ENCODE measurements around the gene NUP98.

GRCh38 chr11:3832816-3833215 is 35.5 kb upstream of the NUP98 start:
- TF ChIP-seq EP300 (IDR thresholded peaks at IDR 0.05; ENCODE audit: borderline replicate concordance in 1 of 2, low read depth in 1 of 2, low read length in 1 of 2) = no peak
- no peak for TF ChIP-seq CTCF (IDR thresholded peaks at IDR 0.05)
- TF ChIP-seq NRF1 (IDR thresholded peaks at IDR 0.05; ENCODE audit: low read depth, low read length) = no peak
- TF ChIP-seq, protein P1, sequence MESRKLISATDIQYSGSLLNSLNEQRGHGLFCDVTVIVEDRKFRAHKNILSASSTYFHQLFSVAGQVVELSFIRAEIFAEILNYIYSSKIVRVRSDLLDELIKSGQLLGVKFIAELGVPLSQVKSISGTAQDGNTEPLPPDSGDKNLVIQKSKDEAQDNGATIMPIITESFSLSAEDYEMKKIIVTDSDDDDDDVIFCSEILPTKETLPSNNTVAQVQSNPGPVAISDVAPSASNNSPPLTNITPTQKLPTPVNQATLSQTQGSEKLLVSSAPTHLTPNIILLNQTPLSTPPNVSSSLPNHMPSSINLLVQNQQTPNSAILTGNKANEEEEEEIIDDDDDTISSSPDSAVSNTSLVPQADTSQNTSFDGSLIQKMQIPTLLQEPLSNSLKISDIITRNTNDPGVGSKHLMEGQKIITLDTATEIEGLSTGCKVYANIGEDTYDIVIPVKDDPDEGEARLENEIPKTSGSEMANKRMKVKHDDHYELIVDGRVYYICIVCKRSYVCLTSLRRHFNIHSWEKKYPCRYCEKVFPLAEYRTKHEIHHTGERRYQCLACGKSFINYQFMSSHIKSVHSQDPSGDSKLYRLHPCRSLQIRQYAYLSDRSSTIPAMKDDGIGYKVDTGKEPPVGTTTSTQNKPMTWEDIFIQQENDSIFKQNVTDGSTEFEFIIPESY (IDR thresholded peaks at IDR 0.05; ENCODE audit: borderline replicate concordance, low read depth) = no peak
- no peak for TF ChIP-seq EZH2phosphoT487 (IDR thresholded peaks at IDR 0.05; ENCODE audit: borderline replicate concordance, low read depth)
- TF ChIP-seq POLR2AphosphoS5 (IDR thresholded peaks at IDR 0.05; ENCODE audit: low read depth, low read length) = no peak
- no peak for TF ChIP-seq CHD2 (IDR thresholded peaks at IDR 0.05; ENCODE audit: low read length, partially characterized antibody)
- no peak for TF ChIP-seq RFX5 (IDR thresholded peaks at IDR 0.05; ENCODE audit: low read length)

Data from SK-N-SH (cell line).